Measurements from ENCODE around the gene PTPA. TPM values are rescaled to one million over a fixed set of nuclear protein-coding genes. Genes with fewer than 3 reads are reported as not detected.
"Not testable (repeated sequence)": the region's sequence is repeated elsewhere in the genome, so short reads cannot be mapped to it uniquely, and the experiment has no call there.

The PTPA gene
- total RNA-seq, 1 donor: 20.0 TPM

- Histone ChIP-seq H3K4me1 (ENCODE audit: insufficient read depth, low read length) (peaks cover 19% of the 10 kb centered on the region), H3K27me3 (ENCODE audit: insufficient read depth, low read length) (no peaks in the 10 kb centered on the region), H3K4me3 (ENCODE audit: low read length) (no peak overlapping the region), H3K9me3 (ENCODE audit: low read depth, low read length) (no peaks in the 10 kb centered on the region)
Measured at GRCh38 chr9:129146441-129146941, 35.3 kb downstream of the PTPA start.

- no peaks in the 10 kb centered on the region for H3K9me3 ChIP-seq (ENCODE audit: low read depth, low read length)
- H3K4me1 ChIP-seq (ENCODE audit: insufficient read depth, low read length): no peaks in the 10 kb centered on the region
- H3K4me3 ChIP-seq (ENCODE audit: low read length): no peak overlapping the region
- no peaks in the 10 kb centered on the region for H3K27me3 ChIP-seq (ENCODE audit: insufficient read depth, low read length)
Measured at GRCh38 chr9:129148463-129149204, 37.4 kb downstream of the PTPA start.

GRCh38 chr9:129149442-129149841, 38.2 kb downstream of the PTPA start:
- H3K27me3 ChIP-seq (ENCODE audit: insufficient read depth, low read length): no peaks in the 10 kb centered on the region
- H3K4me3 ChIP-seq (ENCODE audit: low read length): no peak overlapping the region
- H3K9me3 ChIP-seq (ENCODE audit: low read depth, low read length): no peaks in the 10 kb centered on the region
- no peaks in the 10 kb centered on the region for H3K4me1 ChIP-seq (ENCODE audit: insufficient read depth, low read length)

- Histone ChIP-seq H3K4me3 (ENCODE audit: low read length) (no peak overlapping the region), H3K9me3 (ENCODE audit: low read depth, low read length) (no peaks in the 10 kb centered on the region)
Measured at GRCh38 chr9:129150122-129150521, 38.9 kb downstream of the PTPA start.

GRCh38 chr9:129150672-129151211, 39.5 kb downstream of the PTPA start:
- no peaks in the 10 kb centered on the region for H3K4me1 ChIP-seq (ENCODE audit: insufficient read depth, low read length)
- H3K9me3 ChIP-seq (ENCODE audit: low read depth, low read length): no peaks in the 10 kb centered on the region
- no peaks in the 10 kb centered on the region for H3K27me3 ChIP-seq (ENCODE audit: insufficient read depth, low read length)
- H3K4me3 ChIP-seq (ENCODE audit: low read length): no peak overlapping the region

More at GRCh38 chr9:129150122-129150521, 38.9 kb downstream of the PTPA start:
- H3K4me1 ChIP-seq (ENCODE audit: insufficient read depth, low read length): no peaks in the 10 kb centered on the region
- no peaks in the 10 kb centered on the region for H3K27me3 ChIP-seq (ENCODE audit: insufficient read depth, low read length)

- Histone ChIP-seq H3K4me3 (ENCODE audit: low read length) (no peak overlapping the region), H3K27me3 (ENCODE audit: insufficient read depth, low read length) (no peaks in the 10 kb centered on the region), H3K4me1 (ENCODE audit: insufficient read depth, low read length) (no peaks in the 10 kb centered on the region), H3K9me3 (ENCODE audit: low read depth, low read length) (no peaks in the 10 kb centered on the region)
Measured at GRCh38 chr9:129151469-129151868, 40.3 kb downstream of the PTPA start.

GRCh38 chr9:129154866-129155477, 43.8 kb downstream of the PTPA start:
- Histone ChIP-seq H3K4me3 (ENCODE audit: low read length) (no peak overlapping the region), H3K27me3 (ENCODE audit: insufficient read depth, low read length) (no peaks in the 10 kb centered on the region), H3K4me1 (ENCODE audit: insufficient read depth, low read length) (no peaks in the 10 kb centered on the region), H3K9me3 (ENCODE audit: low read depth, low read length) (no peaks in the 10 kb centered on the region)

GRCh38 chr9:129156163-129156562, 44.9 kb downstream of the PTPA start:
- Histone ChIP-seq H3K4me3 (ENCODE audit: low read length) (no peak overlapping the region), H3K9me3 (ENCODE audit: low read depth, low read length) (no peaks in the 10 kb centered on the region), H3K27me3 (ENCODE audit: insufficient read depth, low read length) (no peaks in the 10 kb centered on the region), H3K4me1 (ENCODE audit: insufficient read depth, low read length) (no peaks in the 10 kb centered on the region)

- Histone ChIP-seq H3K4me1 (ENCODE audit: insufficient read depth, low read length) (no peaks in the 10 kb centered on the region), H3K27me3 (ENCODE audit: insufficient read depth, low read length) (no peaks in the 10 kb centered on the region), H3K4me3 (ENCODE audit: low read length) (no peak overlapping the region), H3K9me3 (ENCODE audit: low read depth, low read length) (no peaks in the 10 kb centered on the region)
Measured at GRCh38 chr9:129160712-129161533, 49.7 kb downstream of the PTPA start.

GRCh38 chr9:129161534-129161837, 50.3 kb downstream of the PTPA start:
- H3K27me3 ChIP-seq (ENCODE audit: insufficient read depth, low read length): no peaks in the 10 kb centered on the region
- H3K9me3 ChIP-seq (ENCODE audit: low read depth, low read length): no peaks in the 10 kb centered on the region

GRCh38 chr9:129162497-129163197, 51.4 kb downstream of the PTPA start:
- Histone ChIP-seq H3K4me3 (ENCODE audit: low read length) (no peak overlapping the region), H3K27me3 (ENCODE audit: insufficient read depth, low read length) (no peaks in the 10 kb centered on the region), H3K4me1 (ENCODE audit: insufficient read depth, low read length) (peaks cover 11% of the 10 kb centered on the region), H3K9me3 (ENCODE audit: low read depth, low read length) (no peaks in the 10 kb centered on the region)

More at GRCh38 chr9:129161534-129161837, 50.3 kb downstream of the PTPA start:
- Histone ChIP-seq H3K4me1 (ENCODE audit: insufficient read depth, low read length) (no peaks in the 10 kb centered on the region), H3K4me3 (ENCODE audit: low read length) (no peak overlapping the region)

GRCh38 chr9:129163198-129163670, 52.0 kb downstream of the PTPA start:
- not testable (repeated sequence) for H3K27me3 ChIP-seq (ENCODE audit: insufficient read depth, low read length); H3K9me3 ChIP-seq (ENCODE audit: low read depth, low read length); H3K4me3 ChIP-seq (ENCODE audit: low read length)
- peaks cover 17% of the 10 kb centered on the region for H3K4me1 ChIP-seq (ENCODE audit: insufficient read depth, low read length)

GRCh38 chr9:129163753-129164152, 52.5 kb downstream of the PTPA start:
- Histone ChIP-seq H3K27me3 (ENCODE audit: insufficient read depth, low read length) (no peaks in the 10 kb centered on the region), H3K4me3 (ENCODE audit: low read length) (no peak overlapping the region), H3K9me3 (ENCODE audit: low read depth, low read length) (no peaks in the 10 kb centered on the region), H3K4me1 (ENCODE audit: insufficient read depth, low read length) (peaks cover 21% of the 10 kb centered on the region)

GRCh38 chr9:129164246-129164930, 53.2 kb downstream of the PTPA start:
- Histone ChIP-seq H3K4me1 (ENCODE audit: insufficient read depth, low read length) (peaks cover 21% of the 10 kb centered on the region), H3K4me3 (ENCODE audit: low read length) (no peak overlapping the region), H3K27me3 (ENCODE audit: insufficient read depth, low read length) (no peaks in the 10 kb centered on the region), H3K9me3 (ENCODE audit: low read depth, low read length) (no peaks in the 10 kb centered on the region)
